GM12878 (cell line): ENCODE data around the gene SESN3. TPM values are rescaled to one million over a fixed set of nuclear protein-coding genes. Genes with fewer than 3 reads are reported as not detected.

Source experiments
- ATAC-seq: fragments of 200-7000 bp; cut with Tn5 transposase; 3 replicates; pipeline ENCODE4 v1.9.1; 2020; ENCODE audit warnings: mild to moderate bottlenecking, moderate library complexity
- BruUV-seq: library from RNA; stranded (reverse); fragments of 400-500 nt; replicated peaks from 2 replicates; lab custom pipeline; 2021; lab: Mats Ljungman, UMichigan
- CTCF ChIA-PET: fragments of 300-600 bp; sonication (Branson Sonifier 250); formaldehyde crosslinking; extraction: SDS; loops from one replicate; lab custom pipeline; 2021; ENCODE audit warnings: inconsistent platforms; lab: Yijun Ruan, JAX
- POLR2A ChIA-PET: fragments of 350-600 bp; formaldehyde crosslinking; extraction: SDS; loops from one replicate; lab custom pipeline; 2021; ENCODE audit warnings: inconsistent platforms; lab: Charles Lee
- RAD21 ChIA-PET: fragments of 300-600 bp; sonication (Branson Sonifier 250); formaldehyde crosslinking; loops from one replicate; lab custom pipeline; 2023; ENCODE audit warnings: antibody characterized with exemption; ENCODE audit not compliant: unreplicated experiment; lab: Charles Lee
- SMC1A ChIA-PET: fragments of 300-600 bp; sonication (Branson Sonifier 250); formaldehyde crosslinking; loops from one replicate; lab custom pipeline; 2023; ENCODE audit not compliant: unreplicated experiment, uncharacterized antibody; lab: Charles Lee
- DNase-seq: peaks from one replicate; pipeline ENCODE4 v3.0.0-alpha.2; 2011; ENCODE audit warnings: low read depth, low spot score
- FAIRE-seq: peaks from 3 replicates; lab custom pipeline; 2011; peaks lifted over from hg19 to GRCh38; lab: Jason Lieb, UNC
- H2AFZ ChIP-seq: 2 replicates; pipeline ENCODE4 v1.6.0; 2011; ENCODE audit warnings: low read depth, low read length, control low read depth; ENCODE audit not compliant: control insufficient read depth
- H3K27ac ChIP-seq: 2 replicates; pipeline ENCODE4 v1.5.1; 2011; ENCODE audit warnings: control low read depth; ENCODE audit not compliant: control insufficient read depth, insufficient read depth
- H3K27me3 ChIP-seq, 2 experiments: replicated peaks in 1 of 2; 2 replicates each; pipeline versions ENCODE4 v1.6.0 to v1.6.1; 2011; ENCODE audit warnings: low read length in 1 of 2; ENCODE audit not compliant: control insufficient read depth in 2 of 2, insufficient read depth in 2 of 2
- H3K36me3 ChIP-seq, 2 experiments: 2 replicates each; pipeline ENCODE4 v1.5.1; 2011; ENCODE audit warnings: low read length in 1 of 2; ENCODE audit not compliant: control insufficient read depth in 2 of 2, insufficient read depth in 2 of 2
- H3K4me1 ChIP-seq: 2 replicates; pipeline ENCODE4 v1.6.1; 2011; ENCODE audit warnings: mild to moderate bottlenecking, low read length, moderate library complexity, mixed read lengths; ENCODE audit not compliant: control insufficient read depth, insufficient read depth
- H3K4me2 ChIP-seq: 2 replicates; pipeline ENCODE4 v1.6.0; 2011; ENCODE audit warnings: control low read depth; ENCODE audit not compliant: control insufficient read depth, insufficient read depth
- H3K4me3 ChIP-seq: fragments of 200-600 bp; sonication (generic); 2 replicates; pipeline ENCODE4 v1.5.1; 2016
- H3K79me2 ChIP-seq: 2 replicates; pipeline ENCODE4 v1.6.0; 2011; ENCODE audit warnings: low read length; ENCODE audit not compliant: control insufficient read depth, insufficient read depth
- H3K9ac ChIP-seq: 2 replicates; pipeline ENCODE4 v1.8.0; 2011; ENCODE audit warnings: low read length, control low read depth, mixed read lengths; ENCODE audit not compliant: control insufficient read depth, insufficient read depth
- H3K9me3 ChIP-seq: replicated peaks from 3 replicates; pipeline ENCODE4 v1.5.1; 2011; ENCODE audit warnings: mild to moderate bottlenecking, low read length; ENCODE audit not compliant: control insufficient read depth, insufficient read depth
- H4K20me1 ChIP-seq: 2 replicates; pipeline ENCODE4 v1.6.0; 2011; ENCODE audit not compliant: control insufficient read depth, insufficient read depth
- BCLAF1 ChIP-seq: fragments of 450-650 bp; IDR thresholded peaks from 2 replicates; pipeline ENCODE4 v1.6.1; 2017; ENCODE audit warnings: antibody characterized with exemption, mild to moderate bottlenecking, moderate library complexity
- BMI1 ChIP-seq: fragments of 450-650 bp; IDR thresholded peaks from 2 replicates; pipeline ENCODE4 v1.6.1; 2016; ENCODE audit warnings: mild to moderate bottlenecking, moderate library complexity, borderline replicate concordance
- CBFB ChIP-seq: IDR thresholded peaks from 2 replicates; pipeline ENCODE4 v1.6.1; 2016; ENCODE audit warnings: antibody characterized with exemption, low read depth
- E4F1 ChIP-seq: fragments of 450-650 bp; IDR thresholded peaks from 2 replicates; pipeline ENCODE4 v1.6.1; 2018; ENCODE audit warnings: borderline replicate concordance, mild to moderate bottlenecking; ENCODE audit not compliant: partially characterized antibody
- EED ChIP-seq: sonication (generic); IDR thresholded peaks from 2 replicates; pipeline ENCODE4 v1.6.1; 2016; ENCODE audit warnings: antibody characterized with exemption, low read depth
- HDGF ChIP-seq: fragments of 450-650 bp; IDR thresholded peaks from 2 replicates; pipeline ENCODE4 v1.6.1; 2016; ENCODE audit warnings: antibody characterized with exemption
- MEF2B ChIP-seq: fragments of 450-650 bp; IDR thresholded peaks from 2 replicates; pipeline ENCODE4 v1.6.1; 2018; ENCODE audit warnings: mild to moderate bottlenecking, moderate library complexity; ENCODE audit not compliant: partially characterized antibody, poor library complexity, severe bottlenecking
- NR2C2 ChIP-seq: IDR thresholded peaks from 2 replicates; pipeline ENCODE4 v1.6.1; 2011; ENCODE audit warnings: borderline replicate concordance, low read depth; ENCODE audit not compliant: control insufficient read depth, insufficient read length
- NRF1 ChIP-seq: conservative IDR thresholded peaks from 2 replicates; pipeline ENCODE4 v1.6.1; 2011; ENCODE audit warnings: mild to moderate bottlenecking, low read depth, low read length, improper control_type of control experiment
- RAD21 ChIP-seq: IDR thresholded peaks from 2 replicates; pipeline ENCODE4 v1.6.1; 2011; ENCODE audit warnings: mild to moderate bottlenecking, low read depth, low read length, moderate library complexity; ENCODE audit not compliant: insufficient read depth
- RCOR1 ChIP-seq: conservative IDR thresholded peaks from 2 replicates; pipeline ENCODE4 v1.6.1; 2012; ENCODE audit warnings: low read depth, low read length, improper control_type of control experiment
- SMAD5 ChIP-seq: IDR thresholded peaks from 2 replicates; pipeline ENCODE4 v1.6.1; 2016; ENCODE audit warnings: antibody characterized with exemption, low read depth
- USF2 ChIP-seq: IDR thresholded peaks from 2 replicates; pipeline ENCODE4 v1.6.1; 2011; ENCODE audit warnings: low read depth, low read length, improper control_type of control experiment, borderline replicate concordance
- ZNF217 ChIP-seq: fragments of 450-650 bp; IDR thresholded peaks from 2 replicates; pipeline ENCODE4 v1.6.1; 2017; ENCODE audit warnings: antibody characterized with exemption, mild to moderate bottlenecking
- ZNF24 ChIP-seq: fragments of 450-650 bp; IDR thresholded peaks from 2 replicates; pipeline ENCODE4 v1.6.1; 2017; ENCODE audit warnings: antibody characterized with exemption, mild to moderate bottlenecking
- WGBS: methylation state at CpG from one replicate; pipeline ENCODE4 v1.1.6; 2016; ENCODE audit warnings: low lambda C conversion rate; ENCODE audit not compliant: insufficient replicate concordance, insufficient coverage; ENCODE audit errors: missing lambda C conversion rate; 5-methylcytosine and 5-hydroxymethylcytosine counted together
- in situ Hi-C: fragments of 300-500 bp; cut with MboI; formaldehyde crosslinking; loops from 9 replicates; pipeline ENCODE4 v1.14.3; 2018; ENCODE audit warnings: mixed read lengths
- intact Hi-C: fragments of 100-400 bp; cut with micrococcal nuclease; formaldehyde crosslinking; loops from one replicate; pipeline ENCODE4 v1.14.2; 2022; ENCODE audit not compliant: unreplicated experiment
- polyA plus RNA-seq, 11 experiments: library from polyadenylated mRNA; depleted of rRNA in 4 of 11; unstranded in 6 of 11; stranded (reverse) in 5 of 11; fragments of >200 nt; fragmentation: Nextera tagmentation in 4 of 11; fragmentation: Illumina TruSeq in 1 of 11; extraction: Ambion mirVana in 4 of 11; extraction: Trizol in 1 of 11; gene quantifications; 1 replicate in 1 of 11; 2 replicates in 10 of 11; pipeline versions ENCODE4 v1.2.1 to v1.2.3, GENCODE V29; 2011 to 2016; ENCODE audit warnings: inconsistent platforms in 2 of 11, missing spikeins in 2 of 11, low read depth in 1 of 11
- total RNA-seq, 4 experiments: library from RNA; depleted of rRNA in 3 of 4; stranded (reverse); fragments of >200 nt in 3 of 4; fragmentation: Illumina TruSeq in 1 of 4; extraction: Trizol in 1 of 4; gene quantifications; 2 replicates each; pipeline versions ENCODE4 v1.2.1 to v1.2.3, GENCODE V29; 2013 to 2021

The SESN3 gene
- total and polyA plus RNA-seq, 10 of the 15 experiments (the other 5 are each of a cell fraction or from before 2014, with no cell fraction given) = 0.64 to 6.7 (median 3.0) TPM

GRCh38 chr11:95157824-95158223 is 73.2 kb downstream of the SESN3 start:
- Histone ChIP-seq H3K9ac (no peak overlapping the region), H3K4me2 (no peak overlapping the region), H3K27me3 (no peaks in the 10 kb centered on the region; a peak in 1 of 4 replicates), H3K79me2 (no peaks in the 10 kb centered on the region), H3K4me1 (peaks cover 1% of the 10 kb centered on the region; the same call in 1 of the 2 replicates), H3K4me3 (no peak overlapping the region), H3K36me3 (no peaks in the 10 kb centered on the region), H3K9me3 (no peaks in the 10 kb centered on the region), H3K27ac (no peak overlapping the region)
- BruUV-seq = no TSS peak
- DNase-seq (no peak), ATAC-seq (no peak), FAIRE-seq (no peak)
- intact Hi-C loops = no loop called here
- ChIA-PET SMC1A (interaction anchor here (1.5 to 11.9 kb wide), 5 partner anchors 74 to 607 kb away, joined by 4 to 474 read pairs (median 13); partner anchors contain the start of gene SESN3), POLR2A (interaction anchor here (1.2 to 1.6 kb wide), 2 partner anchors 72 to 548 kb away, joined by 4 to 5 read pairs; no protein-coding TSS in a partner anchor), CTCF (interaction anchor here (1.2 to 24.1 kb wide), 6 partner anchors 12 to 1268 kb away, joined by 3 to 590 read pairs (median 166); partner anchors contain the start of gene SRSF8), RAD21 (interaction anchor here (0.8 to 16.6 kb wide), 6 partner anchors 71 to 607 kb away, joined by 3 to 425 read pairs (median 6); partner anchors contain the start of gene SESN3)
- 100% methylated on average over 1 of the region's 1 CpG for WGBS
- TF ChIP-seq HDGF (no peak), EED (no peak), USF2 (no peak), ZNF217 (no peak), RCOR1 (no peak), NRF1 (no peak), E4F1 (no peak), ZNF24 (no peak), RAD21 (no peak), BMI1 (no peak), BCLAF1 (no peak), SMAD5 (no peak), MEF2B (no peak), NR2C2 (no peak), CBFB (no peak)
- TF ChIP-seq, all 136 proteins: peak for 0
- Histone ChIP-seq H4K20me1 (no peaks in the 10 kb centered on the region), H2AFZ (no peak overlapping the region)
- in situ Hi-C loops = no loop called here
